GM12878 (cell line): Measurements from ENCODE around the gene CDK13. TPM values are rescaled to one million over a fixed set of nuclear protein-coding genes. Genes with fewer than 3 reads are reported as not detected.

Source experiments
- ATAC-seq: fragments of 200-7000 bp; cut with Tn5 transposase; 3 replicates; pipeline ENCODE4 v1.9.1; 2020; ENCODE audit warnings: mild to moderate bottlenecking, moderate library complexity
- BruUV-seq: library from RNA; stranded (reverse); fragments of 400-500 nt; replicated peaks from 2 replicates; lab custom pipeline; 2021; lab: Mats Ljungman, UMichigan
- CTCF ChIA-PET: fragments of 300-600 bp; sonication (Branson Sonifier 250); formaldehyde crosslinking; extraction: SDS; loops from one replicate; lab custom pipeline; 2021; ENCODE audit warnings: inconsistent platforms; lab: Yijun Ruan, JAX
- POLR2A ChIA-PET: fragments of 350-600 bp; formaldehyde crosslinking; extraction: SDS; loops from one replicate; lab custom pipeline; 2021; ENCODE audit warnings: inconsistent platforms; lab: Charles Lee
- RAD21 ChIA-PET: fragments of 300-600 bp; sonication (Branson Sonifier 250); formaldehyde crosslinking; loops from one replicate; lab custom pipeline; 2023; ENCODE audit warnings: antibody characterized with exemption; ENCODE audit not compliant: unreplicated experiment; lab: Charles Lee
- SMC1A ChIA-PET: fragments of 300-600 bp; sonication (Branson Sonifier 250); formaldehyde crosslinking; loops from one replicate; lab custom pipeline; 2023; ENCODE audit not compliant: unreplicated experiment, uncharacterized antibody; lab: Charles Lee
- DNase-seq: peaks from one replicate; pipeline ENCODE4 v3.0.0-alpha.2; 2011; ENCODE audit warnings: low read depth, low spot score
- FAIRE-seq: peaks from 3 replicates; lab custom pipeline; 2011; peaks lifted over from hg19 to GRCh38; lab: Jason Lieb, UNC
- H2AFZ ChIP-seq: 2 replicates; pipeline ENCODE4 v1.6.0; 2011; ENCODE audit warnings: low read depth, low read length, control low read depth; ENCODE audit not compliant: control insufficient read depth
- H3K27ac ChIP-seq: 2 replicates; pipeline ENCODE4 v1.5.1; 2011; ENCODE audit warnings: control low read depth; ENCODE audit not compliant: control insufficient read depth, insufficient read depth
- H3K27me3 ChIP-seq, 2 experiments: replicated peaks in 1 of 2; 2 replicates each; pipeline versions ENCODE4 v1.6.0 to v1.6.1; 2011; ENCODE audit warnings: low read length in 1 of 2; ENCODE audit not compliant: control insufficient read depth in 2 of 2, insufficient read depth in 2 of 2
- H3K36me3 ChIP-seq, 2 experiments: 2 replicates each; pipeline ENCODE4 v1.5.1; 2011; ENCODE audit warnings: low read length in 1 of 2; ENCODE audit not compliant: control insufficient read depth in 2 of 2, insufficient read depth in 2 of 2
- H3K4me1 ChIP-seq: 2 replicates; pipeline ENCODE4 v1.6.1; 2011; ENCODE audit warnings: mild to moderate bottlenecking, low read length, moderate library complexity, mixed read lengths; ENCODE audit not compliant: control insufficient read depth, insufficient read depth
- H3K4me2 ChIP-seq: 2 replicates; pipeline ENCODE4 v1.6.0; 2011; ENCODE audit warnings: control low read depth; ENCODE audit not compliant: control insufficient read depth, insufficient read depth
- H3K4me3 ChIP-seq: fragments of 200-600 bp; sonication (generic); 2 replicates; pipeline ENCODE4 v1.5.1; 2016
- H3K79me2 ChIP-seq: 2 replicates; pipeline ENCODE4 v1.6.0; 2011; ENCODE audit warnings: low read length; ENCODE audit not compliant: control insufficient read depth, insufficient read depth
- H3K9ac ChIP-seq: 2 replicates; pipeline ENCODE4 v1.8.0; 2011; ENCODE audit warnings: low read length, control low read depth, mixed read lengths; ENCODE audit not compliant: control insufficient read depth, insufficient read depth
- H3K9me3 ChIP-seq: replicated peaks from 3 replicates; pipeline ENCODE4 v1.5.1; 2011; ENCODE audit warnings: mild to moderate bottlenecking, low read length; ENCODE audit not compliant: control insufficient read depth, insufficient read depth
- H4K20me1 ChIP-seq: 2 replicates; pipeline ENCODE4 v1.6.0; 2011; ENCODE audit not compliant: control insufficient read depth, insufficient read depth
- ATF3 ChIP-seq: IDR thresholded peaks from 2 replicates; pipeline ENCODE4 v1.6.1; 2011; ENCODE audit warnings: low read depth, mild to moderate bottlenecking, low read length, moderate library complexity, borderline replicate concordance; ENCODE audit errors: extremely low read depth
- CBX5 ChIP-seq: sonication (generic); IDR thresholded peaks from 2 replicates; pipeline ENCODE4 v1.6.1; 2016; ENCODE audit warnings: low read depth, moderate library complexity, mild to moderate bottlenecking, inconsistent platforms
- EED ChIP-seq: sonication (generic); IDR thresholded peaks from 2 replicates; pipeline ENCODE4 v1.6.1; 2016; ENCODE audit warnings: antibody characterized with exemption, low read depth
- FOS ChIP-seq: IDR thresholded peaks from 3 replicates; pipeline ENCODE4 v1.6.1; 2011; ENCODE audit warnings: borderline replicate concordance; ENCODE audit not compliant: insufficient read length; ENCODE audit errors: extremely low read depth
- FOXK2 ChIP-seq: fragments of 450-650 bp; IDR thresholded peaks from 2 replicates; pipeline ENCODE4 v1.6.1; 2017; ENCODE audit warnings: mild to moderate bottlenecking, moderate library complexity
- GATAD2B ChIP-seq: fragments of 450-650 bp; conservative IDR thresholded peaks from 2 replicates; pipeline ENCODE4 v1.6.1; 2017; ENCODE audit warnings: low read depth, mild to moderate bottlenecking, moderate library complexity
- HSF1 ChIP-seq: fragments of 150-350 bp; IDR thresholded peaks from 2 replicates; pipeline ENCODE4 v1.6.1; 2014; ENCODE audit warnings: mild to moderate bottlenecking, low read depth, low read length
- NFYB ChIP-seq: IDR thresholded peaks from 2 replicates; pipeline ENCODE4 v1.6.1; 2011; ENCODE audit warnings: low read depth, mild to moderate bottlenecking, low read length, improper control_type of control experiment, moderate library complexity; ENCODE audit not compliant: insufficient read depth
- SIN3A ChIP-seq: IDR thresholded peaks from 2 replicates; pipeline ENCODE4 v1.6.1; 2012; ENCODE audit warnings: low read depth, low read length, improper control_type of control experiment
- SMARCA5 ChIP-seq: fragments of 450-650 bp; IDR thresholded peaks from 2 replicates; pipeline ENCODE4 v1.6.1; 2017; ENCODE audit warnings: mild to moderate bottlenecking
- STAT1 ChIP-seq: fragments of 450-650 bp; conservative IDR thresholded peaks from 2 replicates; pipeline ENCODE4 v1.6.1; 2014; ENCODE audit warnings: antibody characterized with exemption, mild to moderate bottlenecking
- TBL1XR1 ChIP-seq: IDR thresholded peaks from 2 replicates; pipeline ENCODE4 v1.6.1; 2012; ENCODE audit warnings: low read depth, low read length, improper control_type of control experiment
- YBX1 ChIP-seq: fragments of 450-650 bp; IDR thresholded peaks from 2 replicates; pipeline ENCODE4 v1.6.1; 2016; ENCODE audit warnings: antibody characterized with exemption
- ZBTB33 ChIP-seq: fragments of 450-650 bp; IDR thresholded peaks from 2 replicates; pipeline ENCODE4 v1.6.1; 2017; ENCODE audit warnings: mild to moderate bottlenecking
- ZBTB40 ChIP-seq: fragments of 450-650 bp; IDR thresholded peaks from 2 replicates; pipeline ENCODE4 v1.6.1; 2016; ENCODE audit warnings: mild to moderate bottlenecking, moderate library complexity, borderline replicate concordance
- ZZZ3 ChIP-seq: IDR thresholded peaks from 2 replicates; pipeline ENCODE4 v1.6.1; 2011; ENCODE audit warnings: low read depth; ENCODE audit not compliant: control insufficient read depth, insufficient read length
- WGBS: methylation state at CpG from one replicate; pipeline ENCODE4 v1.1.6; 2016; ENCODE audit warnings: low lambda C conversion rate; ENCODE audit not compliant: insufficient replicate concordance, insufficient coverage; ENCODE audit errors: missing lambda C conversion rate; 5-methylcytosine and 5-hydroxymethylcytosine counted together
- in situ Hi-C: fragments of 300-500 bp; cut with MboI; formaldehyde crosslinking; loops from 9 replicates; pipeline ENCODE4 v1.14.3; 2018; ENCODE audit warnings: mixed read lengths
- intact Hi-C: fragments of 100-400 bp; cut with micrococcal nuclease; formaldehyde crosslinking; loops from one replicate; pipeline ENCODE4 v1.14.2; 2022; ENCODE audit not compliant: unreplicated experiment
- polyA plus RNA-seq, 11 experiments: library from polyadenylated mRNA; depleted of rRNA in 4 of 11; unstranded in 6 of 11; stranded (reverse) in 5 of 11; fragments of >200 nt; fragmentation: Nextera tagmentation in 4 of 11; fragmentation: Illumina TruSeq in 1 of 11; extraction: Ambion mirVana in 4 of 11; extraction: Trizol in 1 of 11; gene quantifications; 1 replicate in 1 of 11; 2 replicates in 10 of 11; pipeline versions ENCODE4 v1.2.1 to v1.2.3, GENCODE V29; 2011 to 2016; ENCODE audit warnings: inconsistent platforms in 2 of 11, missing spikeins in 2 of 11, low read depth in 1 of 11
- total RNA-seq, 4 experiments: library from RNA; depleted of rRNA in 3 of 4; stranded (reverse); fragments of >200 nt in 3 of 4; fragmentation: Illumina TruSeq in 1 of 4; extraction: Trizol in 1 of 4; gene quantifications; 2 replicates each; pipeline versions ENCODE4 v1.2.1 to v1.2.3, GENCODE V29; 2013 to 2021

CDK13 gene
- total and polyA plus RNA-seq, 10 of the 15 experiments (the other 5 are each of a cell fraction or from before 2014, with no cell fraction given): 10.8 to 44.4 (median 28.0) TPM

GRCh38 chr7:39911167-39911566, 38.9 kb upstream of the CDK13 start:
- DNase-seq: no peak
- no TSS peak for BruUV-seq
- ChIA-PET POLR2A (no interaction called here), RAD21 (no interaction called here), SMC1A (no interaction called here), CTCF (interaction anchor here (0.6 to 2.5 kb wide), 3 partner anchors 15 to 634 kb away, joined by 3 to 9 read pairs (median 3); no protein-coding TSS in a partner anchor)
- WGBS: 42% methylated on average over 1 of the region's 2 CpGs
- H3K9ac ChIP-seq: no peak overlapping the region
- no peak overlapping the region for H3K4me3 ChIP-seq
- in situ Hi-C loops (no loop called here), intact Hi-C loops (no loop called here)
- H3K79me2 ChIP-seq: no peaks in the 10 kb centered on the region
- no peaks in the 10 kb centered on the region for H4K20me1 ChIP-seq
- H2AFZ ChIP-seq: no peak overlapping the region
- H3K4me1 ChIP-seq: no peaks in the 10 kb centered on the region
- no peak overlapping the region for H3K27ac ChIP-seq
- no peak overlapping the region for H3K4me2 ChIP-seq
- no peak for ATAC-seq
- H3K9me3 ChIP-seq: no peaks in the 10 kb centered on the region
- H3K36me3 ChIP-seq: no peaks in the 10 kb centered on the region
- FAIRE-seq: no peak
- H3K27me3 ChIP-seq: no peaks in the 10 kb centered on the region; a peak in 1 of 4 replicates
- no peak for TF ChIP-seq HSF1
- TF ChIP-seq GATAD2B: no peak
- no peak for TF ChIP-seq ZZZ3
- TF ChIP-seq FOXK2: no peak
- no peak for TF ChIP-seq ZBTB33
- no peak for TF ChIP-seq TBL1XR1
- no peak for TF ChIP-seq FOS
- no peak for TF ChIP-seq CBX5
- TF ChIP-seq EED: no peak
- TF ChIP-seq ZBTB40: no peak
- no peak for TF ChIP-seq SIN3A
- no peak for TF ChIP-seq ATF3
- TF ChIP-seq SMARCA5: no peak
- TF ChIP-seq STAT1: no peak
- no peak for TF ChIP-seq NFYB
- TF ChIP-seq YBX1: no peak
